Activated T-cell treated with anti-CD3 and anti-CD28 coated beads, Interleukin-2, amount 50 U/mL, for 24 hours (primary cell): Measurements from ENCODE around the gene PLN.
A peak's percentile ranks its signal among the peaks of the same experiment; 100 is the strongest.

Source experiments
- DNase-seq: peaks from one replicate; pipeline ENCODE4 v3.0.0-alpha.2; 2020
- H3K27ac Mint-ChIP-seq: 2 replicates; pipeline ENCODE4 v1.8.0; 2020; ENCODE audit warnings: mild to moderate bottlenecking, mixed read lengths
- H3K27me3 Mint-ChIP-seq: 2 replicates; pipeline ENCODE4 v1.8.0; 2020; ENCODE audit warnings: mixed read lengths
- H3K36me3 Mint-ChIP-seq: 2 replicates; pipeline ENCODE4 v1.8.0; 2020; ENCODE audit warnings: low read depth, mixed read lengths
- H3K4me1 Mint-ChIP-seq: 2 replicates; pipeline ENCODE4 v1.8.0; 2020; ENCODE audit warnings: low read depth, mixed read lengths
- H3K4me3 Mint-ChIP-seq: 2 replicates; pipeline ENCODE4 v1.8.0; 2020; ENCODE audit warnings: mild to moderate bottlenecking, moderate library complexity, mixed read lengths
- H3K9me3 Mint-ChIP-seq: 2 replicates; pipeline ENCODE4 v1.8.0; 2020; ENCODE audit warnings: mixed read lengths

Gene PLN

GRCh38 chr6:118551063-118552053 lies 3.3 kb downstream of the PLN start:
- Mint-ChIP-seq H3K27me3 (no peaks in the 10 kb centered on the region), H3K9me3 (no peaks in the 10 kb centered on the region), H3K4me3 (no peak overlapping the region), H3K36me3 (peaks cover 21% of the 10 kb centered on the region), H3K27ac (no peak overlapping the region), H3K4me1 (peaks cover 55% of the 10 kb centered on the region)
- DNase-seq = no peak

GRCh38 chr6:118553132-118553531 lies 5.0 kb downstream of the PLN start:
- peaks cover 52% of the 10 kb centered on the region for H3K4me1 Mint-ChIP-seq
- DNase-seq = no peak
- H3K9me3 Mint-ChIP-seq = no peaks in the 10 kb centered on the region
- no peaks in the 10 kb centered on the region for H3K27me3 Mint-ChIP-seq
- no peak overlapping the region for H3K4me3 Mint-ChIP-seq
- H3K36me3 Mint-ChIP-seq = peaks cover 34% of the 10 kb centered on the region
- no peak overlapping the region for H3K27ac Mint-ChIP-seq

DNA sequence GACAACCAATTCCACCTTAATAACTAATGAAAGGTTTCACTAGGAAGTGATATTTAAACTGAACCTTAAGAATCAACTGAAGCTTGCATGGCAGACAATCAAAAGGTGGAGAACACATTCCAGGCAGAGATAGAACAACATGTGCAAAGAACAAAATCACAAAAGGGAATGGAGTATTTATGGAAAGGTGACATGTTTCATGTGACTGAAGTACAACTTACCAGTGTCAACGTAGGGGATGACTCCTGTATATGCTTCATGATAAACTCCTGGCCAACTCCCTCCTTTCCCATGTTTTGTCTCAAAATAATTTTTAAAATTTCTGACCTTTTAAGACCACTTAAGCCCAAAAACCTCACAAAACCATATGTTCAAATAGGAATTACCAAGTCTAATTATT lies 6.6 kb downstream of the PLN start:
- Mint-ChIP-seq H3K27me3 (no peaks in the 10 kb centered on the region), H3K27ac (no peak overlapping the region), H3K4me1 (peaks cover 57% of the 10 kb centered on the region), H3K36me3 (peaks cover 36% of the 10 kb centered on the region), H3K4me3 (no peak overlapping the region), H3K9me3 (no peaks in the 10 kb centered on the region)
- DNase-seq = no peak

- H3K9me3 Mint-ChIP-seq = no peaks in the 10 kb centered on the region
- no peak for DNase-seq
These were observed 10.5 kb downstream of the PLN start for GRCh38 chr6:118558464-118559217.

GRCh38 chr6:118559659-118560058 lies 11.6 kb downstream of the PLN start:
- peak overlapping the region; percentile 83 for H3K27ac Mint-ChIP-seq
- H3K36me3 Mint-ChIP-seq = peaks cover 49% of the 10 kb centered on the region
- no peak for DNase-seq
- peaks cover 52% of the 10 kb centered on the region for H3K4me1 Mint-ChIP-seq
- H3K4me3 Mint-ChIP-seq = no peak overlapping the region
- H3K9me3 Mint-ChIP-seq = no peaks in the 10 kb centered on the region
- H3K27me3 Mint-ChIP-seq = no peaks in the 10 kb centered on the region

More at GRCh38 chr6:118558464-118559217, 10.5 kb downstream of the PLN start:
- peak overlapping the region; percentile 45 for H3K4me3 Mint-ChIP-seq
- peaks cover 54% of the 10 kb centered on the region for H3K4me1 Mint-ChIP-seq
- H3K27me3 Mint-ChIP-seq = no peaks in the 10 kb centered on the region
- H3K36me3 Mint-ChIP-seq = peaks cover 49% of the 10 kb centered on the region
- peak overlapping the region; percentile 83 for H3K27ac Mint-ChIP-seq

GRCh38 chr6:118562248-118562647 lies 14.2 kb downstream of the PLN start:
- Mint-ChIP-seq H3K27me3 (no peaks in the 10 kb centered on the region), H3K27ac (peak overlapping the region; percentile 37), H3K36me3 (peaks cover 41% of the 10 kb centered on the region), H3K4me1 (peaks cover 55% of the 10 kb centered on the region), H3K9me3 (no peaks in the 10 kb centered on the region), H3K4me3 (no peak overlapping the region)
- no peak for DNase-seq

DNA sequence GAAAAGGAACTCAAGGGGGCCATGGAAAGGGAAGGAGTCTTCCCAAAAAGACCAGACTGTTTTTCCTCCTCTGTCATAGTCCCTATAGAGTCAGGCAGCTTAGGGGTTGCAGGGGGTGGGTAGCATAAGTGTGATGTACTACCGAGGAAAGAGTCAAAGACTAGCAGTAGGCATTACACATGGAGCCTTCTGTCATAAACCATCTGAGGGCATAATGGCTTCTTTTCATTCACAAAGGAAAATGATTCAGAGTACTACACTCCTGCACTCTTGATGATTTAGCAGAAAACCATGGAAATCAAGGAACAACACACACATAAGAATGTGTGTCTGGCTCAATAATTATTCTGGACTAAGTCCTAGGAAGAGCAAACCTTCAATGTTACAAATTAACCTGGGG lies 14.9 kb downstream of the PLN start:
- Mint-ChIP-seq H3K27ac (peak overlapping the region; percentile 37), H3K36me3 (peaks cover 37% of the 10 kb centered on the region), H3K9me3 (no peaks in the 10 kb centered on the region), H3K27me3 (no peaks in the 10 kb centered on the region), H3K4me3 (no peak overlapping the region), H3K4me1 (peaks cover 55% of the 10 kb centered on the region)
- DNase-seq = no peak

DNA sequence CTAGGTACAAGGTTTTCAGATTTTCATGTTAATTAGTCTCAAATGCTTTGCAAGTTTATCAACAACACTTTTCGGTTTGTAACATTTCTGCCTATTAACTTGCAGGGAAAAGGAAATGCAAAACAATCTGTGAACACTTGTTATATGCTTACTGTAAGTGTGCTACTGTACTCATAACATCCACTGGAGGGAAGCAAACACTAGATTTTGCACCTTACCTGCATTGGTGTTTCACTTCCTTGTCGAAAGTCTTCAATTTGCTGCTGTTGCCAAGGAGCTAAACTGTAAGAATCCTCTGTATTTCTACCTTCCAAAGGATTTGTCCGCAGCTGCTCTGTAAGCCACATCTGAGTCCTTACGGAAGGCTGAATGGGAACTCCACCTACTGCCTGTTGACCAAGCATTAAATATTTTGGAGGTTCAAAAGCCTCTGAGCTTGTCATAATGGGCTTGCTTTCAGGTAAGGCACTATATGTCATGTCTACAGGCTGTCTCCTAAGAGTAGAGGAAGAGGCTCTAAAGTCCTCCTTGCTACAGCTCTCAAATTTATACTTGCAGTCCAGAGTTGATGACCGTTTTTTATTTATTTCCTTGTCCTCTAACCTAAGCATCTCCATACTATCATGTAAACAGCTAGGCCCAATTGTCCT lies 17.3 kb downstream of the PLN start:
- DNase-seq = no peak
- Mint-ChIP-seq H3K27me3 (no peaks in the 10 kb centered on the region), H3K9me3 (no peaks in the 10 kb centered on the region), H3K4me3 (no peak overlapping the region), H3K36me3 (peaks cover 37% of the 10 kb centered on the region), H3K4me1 (peaks cover 45% of the 10 kb centered on the region), H3K27ac (peak overlapping the region; percentile 30)

GRCh38 chr6:118567974-118568373 lies 19.9 kb downstream of the PLN start:
- Mint-ChIP-seq H3K27me3 (no peaks in the 10 kb centered on the region), H3K9me3 (no peaks in the 10 kb centered on the region), H3K27ac (peak overlapping the region; percentile 26), H3K4me3 (no peak overlapping the region), H3K4me1 (peaks cover 39% of the 10 kb centered on the region), H3K36me3 (peaks cover 30% of the 10 kb centered on the region)
- no peak for DNase-seq

DNA sequence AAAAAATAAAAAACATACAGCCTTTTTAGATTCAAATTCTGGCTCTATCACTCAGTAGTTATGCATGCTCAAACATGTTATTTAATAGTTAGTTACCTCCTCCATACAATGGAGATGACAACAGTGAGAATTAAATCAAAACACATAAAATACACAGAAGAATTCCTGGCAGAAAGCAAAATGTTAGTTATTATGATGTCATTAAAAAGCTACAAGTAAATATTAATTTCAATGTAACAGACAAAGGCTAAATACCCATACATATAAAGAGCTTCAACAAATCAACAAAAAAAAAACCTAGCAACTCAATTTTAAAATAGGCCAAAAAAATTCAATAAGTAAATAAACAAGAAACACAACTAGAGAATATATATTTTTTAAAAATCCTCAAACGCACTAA lies 21.4 kb downstream of the PLN start:
- no peak for DNase-seq
- Mint-ChIP-seq H3K27ac (no peak overlapping the region), H3K9me3 (peaks cover 8% of the 10 kb centered on the region), H3K4me3 (no peak overlapping the region), H3K27me3 (no peaks in the 10 kb centered on the region), H3K36me3 (peaks cover 33% of the 10 kb centered on the region), H3K4me1 (peaks cover 37% of the 10 kb centered on the region)

DNA sequence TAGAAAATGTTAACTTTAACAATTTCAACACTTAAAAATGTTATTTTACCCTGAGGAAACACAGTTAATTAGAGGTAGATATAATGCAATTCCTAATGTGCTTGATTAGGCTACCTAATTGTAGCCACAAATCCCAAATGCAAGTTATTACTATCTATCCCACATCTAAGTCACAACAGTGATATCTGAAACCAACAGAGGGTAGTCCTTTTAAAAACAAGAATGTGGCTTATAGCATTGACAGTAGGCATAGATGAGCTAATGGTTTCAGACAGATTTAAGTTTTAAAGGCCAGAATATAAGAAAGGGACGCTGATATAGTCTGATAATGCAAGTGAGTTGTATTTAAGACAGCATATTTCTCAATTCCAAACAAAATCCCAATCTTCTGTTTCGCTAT lies 23.0 kb downstream of the PLN start:
- DNase-seq = no peak
- Mint-ChIP-seq H3K4me3 (no peak overlapping the region), H3K9me3 (peaks cover 20% of the 10 kb centered on the region), H3K27ac (peak overlapping the region; percentile 2), H3K27me3 (no peaks in the 10 kb centered on the region), H3K36me3 (peaks cover 35% of the 10 kb centered on the region), H3K4me1 (peaks cover 27% of the 10 kb centered on the region)

- peaks cover 44% of the 10 kb centered on the region for H3K9me3 Mint-ChIP-seq
- H3K4me1 Mint-ChIP-seq = peaks cover 13% of the 10 kb centered on the region
These were observed 26.2 kb downstream of the PLN start for GRCh38 chr6:118574051-118574865.

DNA sequence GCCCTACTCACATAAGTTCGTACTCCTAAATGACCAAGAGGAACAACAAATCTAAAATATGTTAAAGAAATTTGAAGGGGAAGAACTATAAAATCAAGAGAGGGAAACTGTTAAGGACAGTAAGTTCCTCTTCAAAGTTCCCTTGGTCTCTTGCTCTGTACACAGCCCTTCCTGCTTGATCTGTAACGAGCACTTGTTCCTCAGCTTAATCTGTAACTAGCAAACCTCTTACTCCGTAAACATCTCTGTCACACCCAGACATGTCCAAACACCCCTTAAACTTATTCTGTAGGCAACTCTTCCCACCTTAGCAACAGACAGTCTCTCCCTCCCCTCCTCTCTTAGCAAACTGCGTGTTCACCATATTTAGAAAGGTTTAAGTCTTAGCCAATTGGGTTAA lies 29.9 kb downstream of the PLN start:
- H3K9me3 Mint-ChIP-seq = peaks cover 54% of the 10 kb centered on the region
- DNase-seq = no peak
- H3K36me3 Mint-ChIP-seq = peaks cover 95% of the 10 kb centered on the region
- H3K4me1 Mint-ChIP-seq = peaks cover 5% of the 10 kb centered on the region
- H3K27ac Mint-ChIP-seq = no peak overlapping the region
- H3K4me3 Mint-ChIP-seq = no peak overlapping the region
- no peaks in the 10 kb centered on the region for H3K27me3 Mint-ChIP-seq

More at GRCh38 chr6:118574051-118574865, 26.2 kb downstream of the PLN start:
- H3K27me3 Mint-ChIP-seq = no peaks in the 10 kb centered on the region
- no peak for DNase-seq
- peaks cover 60% of the 10 kb centered on the region for H3K36me3 Mint-ChIP-seq
- peak overlapping the region; percentile 16 for H3K27ac Mint-ChIP-seq
- no peak overlapping the region for H3K4me3 Mint-ChIP-seq

GRCh38 chr6:118578617-118579016 lies 30.5 kb downstream of the PLN start:
- Mint-ChIP-seq H3K36me3 (peaks cover 98% of the 10 kb centered on the region), H3K27ac (no peak overlapping the region), H3K27me3 (no peaks in the 10 kb centered on the region)

More at GRCh38 chr6:118578617-118579016, 30.5 kb downstream of the PLN start:
- no peak overlapping the region for H3K4me3 Mint-ChIP-seq
- peaks cover 5% of the 10 kb centered on the region for H3K4me1 Mint-ChIP-seq
- DNase-seq = no peak
- peaks cover 54% of the 10 kb centered on the region for H3K9me3 Mint-ChIP-seq
